22Rv1 (cell line): ENCODE data around the gene HSD11B1.
"Not testable (repeated sequence)": the region's sequence is repeated elsewhere in the genome, so short reads cannot be mapped to it uniquely, and the experiment has no call there.

ENCODE experiments used
- H3K27ac ChIP-seq: fragments of 450-650 bp; 2 replicates; pipeline ENCODE4 v1.5.1; 2017
- ZFX ChIP-seq: fragments of 450-650 bp; IDR thresholded peaks from 2 replicates; pipeline ENCODE4 v1.6.1; 2017; ENCODE audit warnings: antibody characterized with exemption, borderline replicate concordance
- TF ChIP-seq, protein P1 (sequence below): fragments of 450-650 bp; IDR thresholded peaks from 2 replicates; pipeline ENCODE4 v1.5.1; 2017; ENCODE audit warnings: mild to moderate bottlenecking

The HSD11B1 gene

DNA sequence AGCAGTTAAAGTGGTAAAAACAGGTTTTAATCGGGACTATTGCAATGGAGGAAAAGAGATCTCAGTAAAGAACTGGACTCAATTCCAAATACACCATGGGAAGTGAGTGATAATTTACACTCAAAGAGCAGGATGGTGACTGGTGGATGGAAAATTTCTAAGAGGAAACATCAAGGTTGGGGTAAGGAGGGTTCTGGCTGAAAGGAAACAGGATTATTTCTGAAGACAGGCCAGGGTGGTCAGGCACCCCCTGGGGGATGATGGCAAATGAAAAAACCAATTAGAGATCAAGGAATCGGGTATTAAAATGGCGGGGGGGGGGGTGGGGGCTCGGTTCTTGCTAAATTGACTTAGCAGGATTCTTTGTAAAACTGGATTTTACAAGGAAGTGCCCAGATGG is 12.3 kb upstream of the HSD11B1 start:
- no peak for TF ChIP-seq ZFX
- TF ChIP-seq, protein P1, sequence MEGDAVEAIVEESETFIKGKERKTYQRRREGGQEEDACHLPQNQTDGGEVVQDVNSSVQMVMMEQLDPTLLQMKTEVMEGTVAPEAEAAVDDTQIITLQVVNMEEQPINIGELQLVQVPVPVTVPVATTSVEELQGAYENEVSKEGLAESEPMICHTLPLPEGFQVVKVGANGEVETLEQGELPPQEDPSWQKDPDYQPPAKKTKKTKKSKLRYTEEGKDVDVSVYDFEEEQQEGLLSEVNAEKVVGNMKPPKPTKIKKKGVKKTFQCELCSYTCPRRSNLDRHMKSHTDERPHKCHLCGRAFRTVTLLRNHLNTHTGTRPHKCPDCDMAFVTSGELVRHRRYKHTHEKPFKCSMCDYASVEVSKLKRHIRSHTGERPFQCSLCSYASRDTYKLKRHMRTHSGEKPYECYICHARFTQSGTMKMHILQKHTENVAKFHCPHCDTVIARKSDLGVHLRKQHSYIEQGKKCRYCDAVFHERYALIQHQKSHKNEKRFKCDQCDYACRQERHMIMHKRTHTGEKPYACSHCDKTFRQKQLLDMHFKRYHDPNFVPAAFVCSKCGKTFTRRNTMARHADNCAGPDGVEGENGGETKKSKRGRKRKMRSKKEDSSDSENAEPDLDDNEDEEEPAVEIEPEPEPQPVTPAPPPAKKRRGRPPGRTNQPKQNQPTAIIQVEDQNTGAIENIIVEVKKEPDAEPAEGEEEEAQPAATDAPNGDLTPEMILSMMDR: no peak
- H3K27ac ChIP-seq: no peak overlapping the region

DNA sequence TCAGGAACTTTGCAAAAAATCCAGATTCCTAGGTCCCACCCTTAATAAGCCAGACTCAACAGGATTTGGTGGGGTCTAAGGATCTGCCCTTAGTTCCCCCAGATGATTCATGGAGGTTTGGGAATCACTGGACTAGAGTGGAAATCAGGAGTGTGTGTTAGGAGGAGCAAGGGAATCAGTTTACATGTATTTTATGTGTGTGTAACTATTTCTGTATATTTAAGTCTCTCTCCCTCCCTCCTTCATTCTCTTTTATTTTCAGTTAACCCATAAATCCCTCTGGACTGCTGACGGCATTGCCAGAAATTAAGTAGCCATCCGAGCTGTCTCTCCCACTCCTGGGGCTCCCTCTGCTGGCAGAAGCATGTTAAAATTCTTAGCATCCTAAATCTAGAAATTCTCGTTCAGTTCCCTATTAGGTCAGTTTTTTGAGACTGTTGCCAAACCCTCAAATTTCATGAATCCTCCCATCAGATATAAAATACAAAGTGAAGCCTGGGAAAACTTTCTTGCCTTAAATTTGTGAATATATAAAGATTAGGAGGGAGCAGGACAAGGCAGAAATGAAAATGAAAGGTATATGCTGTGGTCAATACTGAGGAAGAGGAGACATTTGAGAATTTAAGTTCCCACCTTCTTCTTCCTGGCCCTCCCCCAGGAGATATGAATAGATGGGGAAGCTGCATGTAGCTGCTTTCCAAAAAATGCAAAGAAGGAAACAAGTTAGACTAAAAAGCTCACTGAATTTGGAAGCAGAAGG is 11.7 kb upstream of the HSD11B1 start:
- no peak overlapping the region for H3K27ac ChIP-seq
- no peak for TF ChIP-seq ZFX
- TF ChIP-seq, protein P1: peak; percentile 98

DNA sequence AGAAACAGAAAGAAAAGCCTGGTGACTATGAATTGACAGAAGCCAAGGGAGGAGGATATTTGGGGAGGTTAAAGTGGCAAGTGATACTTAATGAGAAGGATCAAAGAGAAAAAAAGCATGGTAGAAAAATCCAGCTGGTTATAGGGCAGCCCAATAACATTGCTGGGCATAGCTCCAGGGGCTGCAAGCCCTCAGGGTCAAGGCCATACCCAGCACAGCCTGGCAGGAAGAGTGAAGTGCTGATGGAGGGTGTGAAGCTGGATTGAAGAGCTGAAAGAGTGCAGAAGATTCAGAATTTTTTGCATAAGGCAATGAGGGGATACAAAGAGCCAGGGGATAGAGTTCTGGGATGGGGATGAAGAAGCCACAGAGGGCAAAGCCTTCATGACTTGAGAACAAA is 8.0 kb upstream of the HSD11B1 start:
- H3K27ac ChIP-seq: no peak overlapping the region
- TF ChIP-seq, protein P1: no peak
- TF ChIP-seq ZFX: no peak

DNA sequence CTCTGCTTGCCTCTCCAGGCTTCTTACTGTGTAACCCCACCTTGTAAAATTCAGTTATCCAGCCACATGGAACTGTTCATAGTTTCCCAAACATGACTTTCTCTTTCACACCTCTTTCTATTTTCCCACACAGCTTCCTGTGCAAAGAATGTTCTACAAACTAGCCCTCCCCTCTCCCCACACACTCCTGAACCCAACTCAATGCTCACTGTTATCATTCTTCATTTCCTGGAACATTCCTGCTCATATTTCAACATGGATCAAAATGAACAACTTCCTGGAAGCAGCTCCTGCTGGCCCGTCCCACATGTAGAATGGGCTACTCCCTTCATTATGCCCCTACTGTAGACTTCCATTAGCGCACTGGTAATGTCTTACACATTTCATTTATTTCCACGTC is 7.5 kb upstream of the HSD11B1 start:
- TF ChIP-seq, protein P1: no peak
- no peak for TF ChIP-seq ZFX
- no peak overlapping the region for H3K27ac ChIP-seq

DNA sequence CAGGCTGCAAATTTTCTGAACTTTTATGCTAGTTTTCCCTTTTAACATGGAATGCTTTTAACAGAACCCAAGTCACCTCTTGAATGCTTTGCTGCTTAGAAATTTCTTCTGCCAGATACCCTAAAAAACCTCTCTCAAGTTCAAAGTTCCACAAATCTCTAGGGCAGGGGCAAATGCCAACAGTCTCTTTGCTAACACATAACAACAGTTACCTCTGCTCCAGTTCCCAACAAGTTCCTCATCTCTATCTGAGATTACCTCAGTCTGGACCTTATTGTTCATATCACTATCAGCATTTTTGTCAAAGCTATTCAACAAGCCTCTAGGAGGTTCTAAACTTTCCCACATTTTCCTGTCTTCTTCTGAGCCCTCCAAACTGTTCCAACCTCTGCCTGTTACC is 4.0 kb upstream of the HSD11B1 start:
- not testable (repeated sequence) for H3K27ac ChIP-seq

DNA sequence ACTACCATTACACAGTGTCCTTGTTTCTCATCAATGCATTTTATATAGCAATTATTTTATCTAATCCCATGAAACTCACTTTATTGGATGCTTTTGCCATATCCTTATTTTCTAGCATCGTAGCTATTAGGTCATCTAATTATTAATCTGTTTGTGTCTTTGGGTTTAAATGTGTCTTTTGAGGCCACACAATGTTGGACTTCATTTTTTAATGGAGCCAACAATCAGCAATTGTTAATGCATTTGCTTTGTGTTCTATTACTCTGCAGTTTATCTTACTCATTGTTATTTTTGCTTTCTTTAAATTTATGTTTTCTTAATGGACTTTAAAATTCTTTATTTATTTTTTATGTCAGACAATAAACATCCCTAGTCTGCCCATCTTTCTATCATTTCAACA is 1.8 kb upstream of the HSD11B1 start:
- TF ChIP-seq, protein P1: no peak
- no peak for TF ChIP-seq ZFX
- no peak overlapping the region for H3K27ac ChIP-seq

DNA sequence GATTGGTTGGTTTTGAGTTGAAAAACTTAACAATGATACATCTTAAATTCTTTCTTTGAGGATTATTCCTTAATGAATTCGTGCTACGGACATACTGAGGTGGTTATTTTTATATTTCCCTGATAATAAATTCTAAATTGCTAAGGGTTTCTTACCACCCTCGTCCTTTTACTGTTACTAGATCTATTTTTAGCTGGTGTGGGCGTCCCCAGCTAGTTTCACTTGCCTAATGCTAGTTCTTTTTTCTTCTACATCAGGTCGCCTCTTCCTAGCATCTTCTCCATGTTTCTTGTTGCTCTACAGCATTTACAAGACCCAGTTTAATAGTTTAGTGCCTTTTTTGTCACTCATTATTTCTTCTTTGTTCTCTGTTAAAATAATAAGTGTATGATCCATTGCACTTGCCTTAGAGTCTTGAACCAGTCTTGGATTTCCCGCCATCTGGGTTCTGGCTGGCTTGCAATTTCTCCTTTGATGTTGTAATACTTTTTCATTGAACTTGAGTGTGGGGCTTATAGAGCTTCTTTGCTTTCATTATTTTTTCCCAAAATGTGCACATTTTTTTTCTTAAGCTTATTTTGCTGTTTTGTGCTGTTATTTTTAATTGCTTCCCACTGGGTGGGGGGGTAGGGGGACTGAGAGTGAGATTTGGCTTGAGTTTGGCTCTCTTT is 677 bp upstream of the HSD11B1 start:
- no peak overlapping the region for H3K27ac ChIP-seq
- no peak for TF ChIP-seq ZFX
- TF ChIP-seq, protein P1: no peak

DNA sequence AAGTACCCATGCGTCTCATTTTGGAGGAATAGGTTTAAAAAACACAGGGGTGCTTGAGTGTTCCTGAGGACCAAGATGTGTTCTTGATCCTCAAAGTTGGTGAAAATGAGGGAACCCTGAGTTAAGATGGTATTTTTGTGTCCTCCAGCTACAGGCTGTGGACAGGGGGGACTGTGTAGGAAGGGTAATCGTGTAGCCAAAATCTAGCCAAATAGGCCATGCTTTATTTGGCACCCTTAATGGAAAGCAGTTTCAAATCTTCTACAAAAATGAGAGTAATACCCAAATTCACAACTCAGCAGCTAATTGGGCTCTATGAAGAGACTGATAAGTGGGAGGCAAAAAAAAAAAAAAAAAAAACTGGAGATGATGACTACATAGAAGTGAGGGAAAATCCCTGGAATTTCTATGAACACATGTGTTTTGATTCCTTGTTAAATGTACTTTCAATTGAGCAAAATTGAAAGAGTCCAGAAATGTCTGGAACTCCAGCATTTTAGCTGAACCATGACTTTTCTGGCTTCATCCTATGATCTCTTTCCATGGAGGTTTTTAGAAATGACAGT is 470 bp downstream of the HSD11B1 start:
- H3K27ac ChIP-seq: no peak overlapping the region
- TF ChIP-seq ZFX: no peak
- TF ChIP-seq, protein P1: no peak
